ENCODE results near the gene KRT80.

DNA sequence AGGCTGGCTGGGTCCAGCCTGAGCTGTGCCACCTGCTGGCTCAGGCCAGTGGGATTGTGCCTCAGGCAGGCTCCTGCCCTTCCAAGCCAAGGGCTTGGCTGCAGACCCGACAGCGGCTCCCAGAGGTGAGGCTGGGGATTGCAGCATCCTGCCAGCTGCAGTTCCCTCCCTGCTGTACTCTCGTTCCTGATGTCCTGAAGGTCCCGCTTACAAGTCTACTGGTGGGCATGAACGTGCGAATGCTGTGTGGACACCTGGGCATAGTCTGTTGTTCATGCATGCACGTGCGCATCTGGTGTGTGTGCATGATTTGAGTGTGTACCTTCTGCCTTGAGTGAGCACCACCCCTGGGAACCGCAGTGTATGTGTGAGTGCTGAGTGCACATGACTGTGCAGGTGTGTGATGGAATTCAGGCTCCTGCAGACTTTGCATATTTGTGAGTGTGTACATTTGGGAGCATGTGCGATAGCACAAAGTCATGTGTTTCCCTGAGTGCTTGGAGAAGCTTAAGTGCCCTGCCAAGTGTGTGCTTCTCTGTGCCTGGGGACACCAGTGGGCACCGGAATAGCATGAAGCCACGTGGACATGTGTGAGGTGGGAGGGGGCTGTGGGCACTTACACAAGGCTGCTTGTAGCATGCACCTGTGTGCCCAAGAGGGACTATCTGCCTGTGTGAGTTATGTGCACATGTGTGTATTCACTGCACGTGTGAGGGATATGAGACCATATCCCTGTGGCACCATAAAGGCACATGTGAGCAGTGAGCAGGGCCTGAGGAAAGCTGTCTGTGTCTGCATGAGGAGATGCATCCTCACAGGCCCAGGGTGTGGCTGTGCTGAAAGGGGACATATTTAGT is 22.0 kb upstream of the KRT80 start:
- TF ChIP-seq, protein P1, sequence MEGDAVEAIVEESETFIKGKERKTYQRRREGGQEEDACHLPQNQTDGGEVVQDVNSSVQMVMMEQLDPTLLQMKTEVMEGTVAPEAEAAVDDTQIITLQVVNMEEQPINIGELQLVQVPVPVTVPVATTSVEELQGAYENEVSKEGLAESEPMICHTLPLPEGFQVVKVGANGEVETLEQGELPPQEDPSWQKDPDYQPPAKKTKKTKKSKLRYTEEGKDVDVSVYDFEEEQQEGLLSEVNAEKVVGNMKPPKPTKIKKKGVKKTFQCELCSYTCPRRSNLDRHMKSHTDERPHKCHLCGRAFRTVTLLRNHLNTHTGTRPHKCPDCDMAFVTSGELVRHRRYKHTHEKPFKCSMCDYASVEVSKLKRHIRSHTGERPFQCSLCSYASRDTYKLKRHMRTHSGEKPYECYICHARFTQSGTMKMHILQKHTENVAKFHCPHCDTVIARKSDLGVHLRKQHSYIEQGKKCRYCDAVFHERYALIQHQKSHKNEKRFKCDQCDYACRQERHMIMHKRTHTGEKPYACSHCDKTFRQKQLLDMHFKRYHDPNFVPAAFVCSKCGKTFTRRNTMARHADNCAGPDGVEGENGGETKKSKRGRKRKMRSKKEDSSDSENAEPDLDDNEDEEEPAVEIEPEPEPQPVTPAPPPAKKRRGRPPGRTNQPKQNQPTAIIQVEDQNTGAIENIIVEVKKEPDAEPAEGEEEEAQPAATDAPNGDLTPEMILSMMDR (IDR thresholded peaks at IDR 0.05) = peak; percentile 73 to 96 (median 88)
- no peak for TF ChIP-seq POLR2A (IDR thresholded peaks at IDR 0.05)

Data from uterus (tissue), 2 donors.